SW480 (cell line): ENCODE data around the gene DLGAP1.
A peak's percentile ranks its signal among the peaks of the same experiment; 100 is the strongest.
"Not testable (repeated sequence)": the region's sequence is repeated elsewhere in the genome, so short reads cannot be mapped to it uniquely, and the experiment has no call there.

ENCODE experiments used
- DNase-seq: peaks from one replicate; pipeline ENCODE4 v3.0.0-alpha.2; 2016; ENCODE audit warnings: low spot score

Gene DLGAP1

GRCh38 chr18:3495691-3496430 lies 959.2 kb downstream of the DLGAP1 start:
- no peak for DNase-seq

GRCh38 chr18:3494569-3494968 lies 960.5 kb downstream of the DLGAP1 start:
- no peak for DNase-seq

- DNase-seq = no peak
Observed at GRCh38 chr18:3494245-3494526, 960.9 kb downstream of the DLGAP1 start.

GRCh38 chr18:3493501-3494244 lies 961.4 kb downstream of the DLGAP1 start:
- DNase-seq = no peak

GRCh38 chr18:3492721-3493120 lies 962.4 kb downstream of the DLGAP1 start:
- no peak for DNase-seq

GRCh38 chr18:3491981-3492555 lies 963.0 kb downstream of the DLGAP1 start:
- DNase-seq = no peak

GRCh38 chr18:3489462-3489861 lies 965.6 kb downstream of the DLGAP1 start:
- DNase-seq = no peak

GRCh38 chr18:3486512-3486911 lies 968.6 kb downstream of the DLGAP1 start:
- no peak for DNase-seq

- DNase-seq = no peak
Observed at GRCh38 chr18:3485153-3486149, 969.7 kb downstream of the DLGAP1 start.

- no peak for DNase-seq
Observed at GRCh38 chr18:3482258-3482657, 972.8 kb downstream of the DLGAP1 start.

- DNase-seq = peak; percentile 42
Observed at GRCh38 chr18:3481696-3482210, 973.4 kb downstream of the DLGAP1 start.

GRCh38 chr18:3480827-3481573 lies 974.1 kb downstream of the DLGAP1 start:
- no peak for DNase-seq

- DNase-seq = no peak
Observed at GRCh38 chr18:3479978-3480509, 975.1 kb downstream of the DLGAP1 start.

- no peak for DNase-seq
Observed at GRCh38 chr18:3478262-3478978, 976.7 kb downstream of the DLGAP1 start.

- no peak for DNase-seq
Observed at GRCh38 chr18:3472681-3473544, 982.2 kb downstream of the DLGAP1 start.

GRCh38 chr18:3472121-3472520 lies 983.0 kb downstream of the DLGAP1 start:
- DNase-seq = not testable (repeated sequence)

- no peak for DNase-seq
Observed at GRCh38 chr18:3471141-3471648, 983.9 kb downstream of the DLGAP1 start.

- no peak for DNase-seq
Observed at GRCh38 chr18:3468833-3469232, 986.3 kb downstream of the DLGAP1 start.
